T-helper 2 cell treated with Interferon-gamma antibody and Interleukin-4, amounts not matched to agents 5 μg/mL and 100 μg/mL, for 36 hours (primary cell): Measurements from ENCODE around the gene CRHBP.
"Not testable (repeated sequence)": the region's sequence is repeated elsewhere in the genome, so short reads cannot be mapped to it uniquely, and the experiment has no call there.

Experiments used
- DNase-seq: peaks from one replicate; pipeline ENCODE4 v3.0.0; 2021; ENCODE audit warnings: low spot score
- H3K27ac Mint-ChIP-seq: one replicate; pipeline ENCODE4 v1.8.0; 2021; ENCODE audit warnings: mild to moderate bottlenecking, mixed read lengths
- H3K27me3 Mint-ChIP-seq: one replicate; pipeline ENCODE4 v1.8.0; 2021; ENCODE audit warnings: low read depth, mixed read lengths
- H3K36me3 Mint-ChIP-seq: one replicate; pipeline ENCODE4 v1.8.0; 2021; ENCODE audit warnings: low read depth, mixed read lengths
- H3K4me1 Mint-ChIP-seq: one replicate; pipeline ENCODE4 v1.8.0; 2021; ENCODE audit warnings: low read depth, mixed read lengths
- H3K4me3 Mint-ChIP-seq: one replicate; pipeline ENCODE4 v1.8.0; 2022; ENCODE audit warnings: mild to moderate bottlenecking, moderate library complexity, mixed read lengths
- H3K9me3 Mint-ChIP-seq: one replicate; pipeline ENCODE4 v1.8.0; 2021; ENCODE audit warnings: mixed read lengths

Gene CRHBP

GRCh38 chr5:76952795-76953536 lies at the start of gene CRHBP:
Gene CRHBP, plus strand, starts transcription at chr5:76953045. Its CDS starts 90 bp downstream, at chr5:76953135.
- no peaks in the 10 kb centered on the region for H3K9me3 Mint-ChIP-seq
- H3K36me3 Mint-ChIP-seq = no peaks in the 10 kb centered on the region
- no peaks in the 10 kb centered on the region for H3K4me1 Mint-ChIP-seq
- H3K4me3 Mint-ChIP-seq = peak within 1 kb of the TSS; percentile 18
- no peak for DNase-seq
- peaks cover 67% of the 10 kb centered on the region for H3K27me3 Mint-ChIP-seq
- H3K27ac Mint-ChIP-seq = no peak within 1 kb of the TSS

GRCh38 chr5:76908166-76908565 lies 44.7 kb upstream of the CRHBP start:
- DNase-seq = no peak
- peaks cover 2% of the 10 kb centered on the region for H3K27me3 Mint-ChIP-seq
- H3K4me1 Mint-ChIP-seq = no peaks in the 10 kb centered on the region
- no peak overlapping the region for H3K27ac Mint-ChIP-seq
- no peak overlapping the region for H3K4me3 Mint-ChIP-seq
- no peaks in the 10 kb centered on the region for H3K36me3 Mint-ChIP-seq
- H3K9me3 Mint-ChIP-seq = no peaks in the 10 kb centered on the region

GRCh38 chr5:76910344-76910933 lies 42.4 kb upstream of the CRHBP start:
- not testable (repeated sequence) for H3K27ac Mint-ChIP-seq, DNase-seq, H3K36me3 Mint-ChIP-seq, H3K27me3 Mint-ChIP-seq, H3K4me3 Mint-ChIP-seq, H3K4me1 Mint-ChIP-seq, H3K9me3 Mint-ChIP-seq

GRCh38 chr5:76914671-76915070 lies 38.2 kb upstream of the CRHBP start:
- H3K4me3 Mint-ChIP-seq, H3K27ac Mint-ChIP-seq, H3K4me1 Mint-ChIP-seq, H3K27me3 Mint-ChIP-seq, H3K9me3 Mint-ChIP-seq, H3K36me3 Mint-ChIP-seq, DNase-seq: not testable (repeated sequence)

GRCh38 chr5:76918539-76918938 lies 34.3 kb upstream of the CRHBP start:
- H3K4me1 Mint-ChIP-seq = no peaks in the 10 kb centered on the region
- H3K9me3 Mint-ChIP-seq = peaks cover 5% of the 10 kb centered on the region
- H3K36me3 Mint-ChIP-seq = no peaks in the 10 kb centered on the region
- H3K27ac Mint-ChIP-seq = no peak overlapping the region
- peaks cover 1% of the 10 kb centered on the region for H3K27me3 Mint-ChIP-seq
- no peak for DNase-seq
- no peak overlapping the region for H3K4me3 Mint-ChIP-seq

- DNase-seq = no peak
- no peaks in the 10 kb centered on the region for H3K9me3 Mint-ChIP-seq
- H3K4me3 Mint-ChIP-seq = no peak overlapping the region
- no peaks in the 10 kb centered on the region for H3K4me1 Mint-ChIP-seq
- H3K27me3 Mint-ChIP-seq = peaks cover 4% of the 10 kb centered on the region
- no peak overlapping the region for H3K27ac Mint-ChIP-seq
- no peaks in the 10 kb centered on the region for H3K36me3 Mint-ChIP-seq
Measured at GRCh38 chr5:76920491-76920890, 32.4 kb upstream of the CRHBP start.

- Mint-ChIP-seq H3K9me3 (no peaks in the 10 kb centered on the region), H3K27me3 (peaks cover 16% of the 10 kb centered on the region), H3K27ac (no peak overlapping the region), H3K4me3 (no peak overlapping the region), H3K36me3 (no peaks in the 10 kb centered on the region), H3K4me1 (no peaks in the 10 kb centered on the region)
- no peak for DNase-seq
Measured at GRCh38 chr5:76926329-76927105, 26.3 kb upstream of the CRHBP start.

GRCh38 chr5:76927961-76928360 lies 24.9 kb upstream of the CRHBP start:
- Mint-ChIP-seq H3K9me3 (no peaks in the 10 kb centered on the region), H3K27me3 (peaks cover 18% of the 10 kb centered on the region), H3K27ac (no peak overlapping the region), H3K4me1 (no peaks in the 10 kb centered on the region), H3K4me3 (no peak overlapping the region), H3K36me3 (no peaks in the 10 kb centered on the region)
- DNase-seq = no peak

GRCh38 chr5:76930083-76930482 lies 22.8 kb upstream of the CRHBP start:
- Mint-ChIP-seq H3K4me3 (no peak overlapping the region), H3K27me3 (peaks cover 19% of the 10 kb centered on the region), H3K36me3 (no peaks in the 10 kb centered on the region), H3K4me1 (no peaks in the 10 kb centered on the region), H3K9me3 (no peaks in the 10 kb centered on the region), H3K27ac (no peak overlapping the region)
- DNase-seq = no peak

- Mint-ChIP-seq H3K27ac (no peak overlapping the region), H3K27me3 (peaks cover 7% of the 10 kb centered on the region), H3K4me3 (no peak overlapping the region), H3K4me1 (no peaks in the 10 kb centered on the region), H3K36me3 (no peaks in the 10 kb centered on the region), H3K9me3 (no peaks in the 10 kb centered on the region)
- no peak for DNase-seq
Measured at GRCh38 chr5:76938177-76938576, 14.7 kb upstream of the CRHBP start.

- no peak overlapping the region for H3K27ac Mint-ChIP-seq
- no peak for DNase-seq
- H3K36me3 Mint-ChIP-seq = no peaks in the 10 kb centered on the region
- H3K27me3 Mint-ChIP-seq = peaks cover 25% of the 10 kb centered on the region
- no peaks in the 10 kb centered on the region for H3K4me1 Mint-ChIP-seq
- H3K9me3 Mint-ChIP-seq = no peaks in the 10 kb centered on the region
- H3K4me3 Mint-ChIP-seq = no peak overlapping the region
Measured at GRCh38 chr5:76941000-76941399, 11.8 kb upstream of the CRHBP start.

- H3K4me1 Mint-ChIP-seq = no peaks in the 10 kb centered on the region
- DNase-seq = no peak
- H3K36me3 Mint-ChIP-seq = no peaks in the 10 kb centered on the region
- no peak overlapping the region for H3K27ac Mint-ChIP-seq
- no peaks in the 10 kb centered on the region for H3K9me3 Mint-ChIP-seq
- peaks cover 29% of the 10 kb centered on the region for H3K27me3 Mint-ChIP-seq
- H3K4me3 Mint-ChIP-seq = no peak overlapping the region
Measured at GRCh38 chr5:76941442-76941841, 11.4 kb upstream of the CRHBP start.

- no peaks in the 10 kb centered on the region for H3K4me1 Mint-ChIP-seq
- H3K27ac Mint-ChIP-seq = no peak overlapping the region
- peaks cover 34% of the 10 kb centered on the region for H3K27me3 Mint-ChIP-seq
- H3K9me3 Mint-ChIP-seq = no peaks in the 10 kb centered on the region
- H3K36me3 Mint-ChIP-seq = no peaks in the 10 kb centered on the region
- DNase-seq = no peak
- no peak overlapping the region for H3K4me3 Mint-ChIP-seq
Measured at GRCh38 chr5:76942581-76942980, 10.3 kb upstream of the CRHBP start.

GRCh38 chr5:76943006-76943405 lies 9.8 kb upstream of the CRHBP start:
- Mint-ChIP-seq H3K27me3 (peaks cover 36% of the 10 kb centered on the region), H3K4me3 (no peak overlapping the region), H3K9me3 (no peaks in the 10 kb centered on the region), H3K36me3 (no peaks in the 10 kb centered on the region), H3K4me1 (no peaks in the 10 kb centered on the region), H3K27ac (no peak overlapping the region)
- DNase-seq = no peak
